Cardiac muscle cell (in vitro differentiated cells and primary cell): ENCODE measurements around the gene LPAR3. TPM values are rescaled to one million over a fixed set of nuclear protein-coding genes. Genes with fewer than 3 reads are reported as not detected.
A peak's percentile ranks its signal among the peaks of the same experiment; 100 is the strongest.

ENCODE experiments used
- DNase-seq, 2 donors: peaks; one replicate each; pipeline versions ENCODE4 v3.0.0 to v3.0.0-alpha.2; 2010 to 2017; ENCODE audit warnings: low read depth in 1 of 2, low spot score in 1 of 2
- H3K27ac ChIP-seq: fragments of 200-600 bp; sonication (generic); 2 replicates; pipeline ENCODE4 v1.5.1; 2016
- H3K27me3 ChIP-seq: fragments of 200-600 bp; sonication (generic); 2 replicates; pipeline ENCODE4 v1.6.0; 2016; ENCODE audit warnings: control low read depth
- H3K36me3 ChIP-seq: fragments of 200-600 bp; sonication (generic); 2 replicates; pipeline ENCODE4 v1.5.1; 2016; ENCODE audit warnings: control low read depth
- H3K4me1 ChIP-seq: fragments of 200-600 bp; sonication (generic); 2 replicates; pipeline ENCODE4 v1.8.1; 2017; ENCODE audit warnings: low read depth, mild to moderate bottlenecking, mixed run types
- H3K4me3 ChIP-seq: fragments of 200-600 bp; sonication (generic); 2 replicates; pipeline ENCODE4 v1.5.1; 2016; ENCODE audit warnings: mild to moderate bottlenecking
- H3K9me3 ChIP-seq: fragments of 200-600 bp; sonication (generic); 2 replicates; pipeline ENCODE4 v1.5.1; 2017; ENCODE audit warnings: low read depth, mild to moderate bottlenecking, control low read depth
- polyA plus RNA-seq: library from polyadenylated mRNA; unstranded; fragments of >200 nt; fragmentation: Nextera tagmentation; extraction: Ambion mirVana; gene quantifications from 2 replicates; pipeline ENCODE4 v1.2.1, GENCODE V29; 2016
- total RNA-seq: library from RNA; depleted of rRNA; stranded (reverse); fragments of >200 nt; gene quantifications from 2 replicates; pipeline ENCODE4 v1.2.3, GENCODE V29; 2016
- TF ChIP-seq, protein P1 (sequence below): IDR thresholded peaks from 2 replicates; pipeline ENCODE4 v1.5.1; 2012; ENCODE audit warnings: low read depth, mild to moderate bottlenecking, low read length

The LPAR3 gene
- total and polyA plus RNA-seq, 2 experiments from 2014 or later, result 5.1 to 11.1 TPM

- Histone ChIP-seq H3K27me3 (no peaks in the 10 kb centered on the region), H3K4me3 (no peak overlapping the region), H3K9me3 (no peaks in the 10 kb centered on the region), H3K27ac (no peak overlapping the region), H3K4me1 (peaks cover 7% of the 10 kb centered on the region), H3K36me3 (no peaks in the 10 kb centered on the region)
- TF ChIP-seq, protein P1, sequence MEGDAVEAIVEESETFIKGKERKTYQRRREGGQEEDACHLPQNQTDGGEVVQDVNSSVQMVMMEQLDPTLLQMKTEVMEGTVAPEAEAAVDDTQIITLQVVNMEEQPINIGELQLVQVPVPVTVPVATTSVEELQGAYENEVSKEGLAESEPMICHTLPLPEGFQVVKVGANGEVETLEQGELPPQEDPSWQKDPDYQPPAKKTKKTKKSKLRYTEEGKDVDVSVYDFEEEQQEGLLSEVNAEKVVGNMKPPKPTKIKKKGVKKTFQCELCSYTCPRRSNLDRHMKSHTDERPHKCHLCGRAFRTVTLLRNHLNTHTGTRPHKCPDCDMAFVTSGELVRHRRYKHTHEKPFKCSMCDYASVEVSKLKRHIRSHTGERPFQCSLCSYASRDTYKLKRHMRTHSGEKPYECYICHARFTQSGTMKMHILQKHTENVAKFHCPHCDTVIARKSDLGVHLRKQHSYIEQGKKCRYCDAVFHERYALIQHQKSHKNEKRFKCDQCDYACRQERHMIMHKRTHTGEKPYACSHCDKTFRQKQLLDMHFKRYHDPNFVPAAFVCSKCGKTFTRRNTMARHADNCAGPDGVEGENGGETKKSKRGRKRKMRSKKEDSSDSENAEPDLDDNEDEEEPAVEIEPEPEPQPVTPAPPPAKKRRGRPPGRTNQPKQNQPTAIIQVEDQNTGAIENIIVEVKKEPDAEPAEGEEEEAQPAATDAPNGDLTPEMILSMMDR, result no peak
- DNase-seq, result no peak
These were observed 56.9 kb downstream of the LPAR3 start for GRCh38 chr1:84836145-84836544.

- no peaks in the 10 kb centered on the region for H3K36me3 ChIP-seq
- H3K27me3 ChIP-seq, result no peaks in the 10 kb centered on the region
- H3K27ac ChIP-seq, result no peak overlapping the region
- no peak overlapping the region for H3K4me3 ChIP-seq
- no peak for DNase-seq
- no peaks in the 10 kb centered on the region for H3K9me3 ChIP-seq
- H3K4me1 ChIP-seq, result no peaks in the 10 kb centered on the region
- TF ChIP-seq, protein P1, result no peak
These were observed 57.8 kb downstream of the LPAR3 start for GRCh38 chr1:84835169-84835568.

DNA sequence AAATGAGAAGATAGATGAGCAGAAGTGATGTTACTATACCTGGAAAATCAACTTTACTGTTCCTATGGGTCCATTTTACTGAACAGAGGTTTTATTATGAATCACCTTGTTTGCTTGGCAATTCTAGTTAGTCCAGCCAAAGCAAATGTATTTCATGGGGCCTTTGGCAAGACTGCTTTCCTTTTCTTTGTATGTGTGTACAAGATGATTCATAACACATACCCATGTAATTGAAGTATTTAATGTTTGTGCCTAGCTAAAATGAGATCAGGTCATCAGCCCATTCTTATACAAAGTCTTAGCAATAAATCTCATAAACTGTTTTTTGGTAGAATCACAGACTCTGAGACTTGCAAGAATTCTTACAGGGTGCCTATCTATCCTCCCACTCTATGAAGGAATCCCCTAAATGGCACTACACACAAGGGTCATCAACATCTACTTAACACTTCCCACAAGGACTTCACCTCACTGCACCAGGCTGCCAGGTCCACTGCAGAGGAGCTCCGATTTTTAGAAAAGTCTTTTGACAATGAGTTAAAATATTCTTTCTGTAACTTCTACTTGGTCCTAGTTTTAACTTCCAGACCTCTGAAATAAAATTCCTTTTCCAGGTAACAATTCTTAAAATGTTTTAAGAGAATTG is 58.5 kb downstream of the LPAR3 start:
- TF ChIP-seq, protein P1, result no peak
- peak in 1 of 2 donors; percentile 36 for DNase-seq

DNA sequence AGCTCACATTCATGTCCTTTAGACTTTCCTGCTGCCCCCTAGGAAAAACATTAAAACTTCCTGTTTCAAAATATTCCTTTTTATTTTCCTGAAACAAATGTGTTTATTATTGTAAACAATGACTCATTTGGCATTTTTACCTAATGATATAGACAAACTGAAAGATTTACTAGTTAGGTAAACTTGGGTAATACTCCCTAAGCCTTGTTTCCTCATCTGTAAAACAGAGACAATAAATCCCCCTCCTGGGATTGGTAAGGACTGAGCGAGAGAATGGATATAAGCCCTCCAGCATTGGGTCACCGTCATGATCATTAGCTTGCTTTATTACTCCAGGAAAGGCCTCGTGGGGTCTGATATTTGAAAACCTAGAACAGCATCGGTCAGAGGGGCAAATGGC is 59.8 kb downstream of the LPAR3 start:
- DNase-seq, result no peak
- Histone ChIP-seq H3K27me3 (no peaks in the 10 kb centered on the region), H3K9me3 (no peaks in the 10 kb centered on the region), H3K4me3 (no peak overlapping the region), H3K4me1 (no peaks in the 10 kb centered on the region), H3K27ac (no peak overlapping the region), H3K36me3 (no peaks in the 10 kb centered on the region)
- TF ChIP-seq, protein P1, result no peak

More for the DNA sequence above, 58.5 kb downstream of the LPAR3 start:
- Histone ChIP-seq H3K27ac (no peak overlapping the region), H3K4me1 (no peaks in the 10 kb centered on the region), H3K27me3 (no peaks in the 10 kb centered on the region), H3K36me3 (no peaks in the 10 kb centered on the region), H3K4me3 (no peak overlapping the region), H3K9me3 (no peaks in the 10 kb centered on the region)

GRCh38 chr1:84830136-84830535 is 62.9 kb downstream of the LPAR3 start:
- Histone ChIP-seq H3K27me3 (no peaks in the 10 kb centered on the region), H3K4me1 (no peaks in the 10 kb centered on the region), H3K36me3 (no peaks in the 10 kb centered on the region), H3K27ac (no peak overlapping the region), H3K9me3 (no peaks in the 10 kb centered on the region), H3K4me3 (no peak overlapping the region)
- TF ChIP-seq, protein P1, result no peak
- no peak for DNase-seq
